ENCODE data around the gene CASP2. TPM values are rescaled to one million over a fixed set of nuclear protein-coding genes. Genes with fewer than 3 reads are reported as not detected.

Gene CASP2
- total and polyA plus RNA-seq, 2 donors (not counting 1 experiment from before 2014, with no cell fraction given): 9.4 to 22.6 TPM

- H4K20me1 ChIP-seq (ENCODE audit: control insufficient read depth, extremely low read depth, insufficient read depth, low read length): no peaks in the 10 kb centered on the region
- TF ChIP-seq EZH2 (IDR thresholded peaks at IDR 0.05; ENCODE audit: low read length, missing control alignments) (no peak), CTCF (conservative IDR thresholded peaks at IDR 0.05 in 1 of 2, IDR thresholded peaks at IDR 0.05 in 1 of 2; ENCODE audit: low read depth in 1 of 2, low read length in 2 of 2) (no peak)
- DNase-seq (ENCODE audit: low read depth in 2 of 2): no peak
- H3K27me3 ChIP-seq (ENCODE audit: control insufficient read depth, insufficient read depth, low read length): no peaks in the 10 kb centered on the region
- no peak overlapping the region for H3K27ac ChIP-seq (ENCODE audit: insufficient read depth, low read length)
- H3K36me3 ChIP-seq (ENCODE audit: control insufficient read depth, insufficient read depth, low read length): peaks cover 7% of the 10 kb centered on the region
- peak overlapping the region in 1 of 4 experiments; percentile 98 for H3K4me3 ChIP-seq (replicated peaks in 1 of 4; ENCODE audit: control extremely low read depth in 1 of 4, insufficient read depth in 1 of 4, low read depth in 3 of 4, low read length in 4 of 4)
- no peak overlapping the region for H2AFZ ChIP-seq (ENCODE audit: low read length)
- H3K4me2 ChIP-seq (ENCODE audit: extremely low read depth, insufficient read depth, low read length): no peak overlapping the region
- H3K79me2 ChIP-seq (ENCODE audit: control insufficient read depth, insufficient read depth, low read length): peaks cover 4% of the 10 kb centered on the region
- H3K9ac ChIP-seq (ENCODE audit: insufficient read depth, low read length): no peak overlapping the region
- H3K4me1 ChIP-seq (ENCODE audit: control insufficient read depth, extremely low read depth, insufficient read depth, low read length): peaks cover 2% of the 10 kb centered on the region
- no peaks in the 10 kb centered on the region for H3K9me3 ChIP-seq (ENCODE audit: control insufficient read depth, insufficient read depth, low read depth, low read length)
Observed at GRCh38 chr7:143265017-143265693, 23.0 kb upstream of the CASP2 start.

GRCh38 chr7:143269251-143269650, 18.9 kb upstream of the CASP2 start:
- Histone ChIP-seq H3K9me3 (ENCODE audit: control insufficient read depth, insufficient read depth, low read depth, low read length) (no peaks in the 10 kb centered on the region), H3K4me1 (ENCODE audit: control insufficient read depth, extremely low read depth, insufficient read depth, low read length) (peaks cover 2% of the 10 kb centered on the region), H3K79me2 (ENCODE audit: control insufficient read depth, insufficient read depth, low read length) (peaks cover 4% of the 10 kb centered on the region), H3K4me2 (ENCODE audit: extremely low read depth, insufficient read depth, low read length) (no peak overlapping the region), H3K4me3 (replicated peaks in 1 of 4; ENCODE audit: control extremely low read depth in 1 of 4, insufficient read depth in 1 of 4, low read depth in 3 of 4, low read length in 4 of 4) (no peak overlapping the region), H3K27me3 (ENCODE audit: control insufficient read depth, insufficient read depth, low read length) (no peaks in the 10 kb centered on the region), H3K36me3 (ENCODE audit: control insufficient read depth, insufficient read depth, low read length) (peaks cover 7% of the 10 kb centered on the region), H4K20me1 (ENCODE audit: control insufficient read depth, extremely low read depth, insufficient read depth, low read length) (no peaks in the 10 kb centered on the region), H3K9ac (ENCODE audit: insufficient read depth, low read length) (no peak overlapping the region), H2AFZ (ENCODE audit: low read length) (no peak overlapping the region), H3K27ac (ENCODE audit: insufficient read depth, low read length) (no peak overlapping the region)
- TF ChIP-seq CTCF (conservative IDR thresholded peaks at IDR 0.05 in 1 of 2, IDR thresholded peaks at IDR 0.05 in 1 of 2; ENCODE audit: low read depth in 1 of 2, low read length in 2 of 2) (no peak), EZH2 (IDR thresholded peaks at IDR 0.05; ENCODE audit: low read length, missing control alignments) (no peak)
- DNase-seq (ENCODE audit: low read depth in 2 of 2): no peak

- no peaks in the 10 kb centered on the region for H3K9me3 ChIP-seq (ENCODE audit: control insufficient read depth, insufficient read depth, low read depth, low read length)
- H3K36me3 ChIP-seq (ENCODE audit: control insufficient read depth, insufficient read depth, low read length): peaks cover 7% of the 10 kb centered on the region
- H2AFZ ChIP-seq (ENCODE audit: low read length): no peak overlapping the region
- no peak overlapping the region for H3K27ac ChIP-seq (ENCODE audit: insufficient read depth, low read length)
- H3K79me2 ChIP-seq (ENCODE audit: control insufficient read depth, insufficient read depth, low read length): no peaks in the 10 kb centered on the region
- no peak overlapping the region for H3K4me3 ChIP-seq (replicated peaks in 1 of 4; ENCODE audit: control extremely low read depth in 1 of 4, insufficient read depth in 1 of 4, low read depth in 3 of 4, low read length in 4 of 4)
- no peaks in the 10 kb centered on the region for H3K27me3 ChIP-seq (ENCODE audit: control insufficient read depth, insufficient read depth, low read length)
- H3K4me1 ChIP-seq (ENCODE audit: control insufficient read depth, extremely low read depth, insufficient read depth, low read length): no peaks in the 10 kb centered on the region
- no peak overlapping the region for H3K9ac ChIP-seq (ENCODE audit: insufficient read depth, low read length)
- no peak overlapping the region for H3K4me2 ChIP-seq (ENCODE audit: extremely low read depth, insufficient read depth, low read length)
- no peak for DNase-seq (ENCODE audit: low read depth in 2 of 2)
- no peaks in the 10 kb centered on the region for H4K20me1 ChIP-seq (ENCODE audit: control insufficient read depth, extremely low read depth, insufficient read depth, low read length)
- TF ChIP-seq EZH2 (IDR thresholded peaks at IDR 0.05; ENCODE audit: low read length, missing control alignments) (no peak), CTCF (conservative IDR thresholded peaks at IDR 0.05 in 1 of 2, IDR thresholded peaks at IDR 0.05 in 1 of 2; ENCODE audit: low read depth in 1 of 2, low read length in 2 of 2) (no peak)
Observed at GRCh38 chr7:143271240-143271639, 16.9 kb upstream of the CASP2 start.

All from fibroblast of lung (primary cell).